Globus pallidus (tissue), 1 donor: ENCODE measurements around the gene CCDC134.
"Not testable (repeated sequence)": the region's sequence is repeated elsewhere in the genome, so short reads cannot be mapped to it uniquely, and the experiment has no call there.

Experiments used
- DNase-seq: peaks from one replicate; pipeline ENCODE4 v3.0.0-alpha.2; 2015; ENCODE audit warnings: low spot score

Gene CCDC134

GRCh38 chr22:41844036-41844435 is 43.6 kb downstream of the CCDC134 start:
- no peak for DNase-seq

GRCh38 chr22:41844513-41844912 is 44.0 kb downstream of the CCDC134 start:
- no peak for DNase-seq

DNA sequence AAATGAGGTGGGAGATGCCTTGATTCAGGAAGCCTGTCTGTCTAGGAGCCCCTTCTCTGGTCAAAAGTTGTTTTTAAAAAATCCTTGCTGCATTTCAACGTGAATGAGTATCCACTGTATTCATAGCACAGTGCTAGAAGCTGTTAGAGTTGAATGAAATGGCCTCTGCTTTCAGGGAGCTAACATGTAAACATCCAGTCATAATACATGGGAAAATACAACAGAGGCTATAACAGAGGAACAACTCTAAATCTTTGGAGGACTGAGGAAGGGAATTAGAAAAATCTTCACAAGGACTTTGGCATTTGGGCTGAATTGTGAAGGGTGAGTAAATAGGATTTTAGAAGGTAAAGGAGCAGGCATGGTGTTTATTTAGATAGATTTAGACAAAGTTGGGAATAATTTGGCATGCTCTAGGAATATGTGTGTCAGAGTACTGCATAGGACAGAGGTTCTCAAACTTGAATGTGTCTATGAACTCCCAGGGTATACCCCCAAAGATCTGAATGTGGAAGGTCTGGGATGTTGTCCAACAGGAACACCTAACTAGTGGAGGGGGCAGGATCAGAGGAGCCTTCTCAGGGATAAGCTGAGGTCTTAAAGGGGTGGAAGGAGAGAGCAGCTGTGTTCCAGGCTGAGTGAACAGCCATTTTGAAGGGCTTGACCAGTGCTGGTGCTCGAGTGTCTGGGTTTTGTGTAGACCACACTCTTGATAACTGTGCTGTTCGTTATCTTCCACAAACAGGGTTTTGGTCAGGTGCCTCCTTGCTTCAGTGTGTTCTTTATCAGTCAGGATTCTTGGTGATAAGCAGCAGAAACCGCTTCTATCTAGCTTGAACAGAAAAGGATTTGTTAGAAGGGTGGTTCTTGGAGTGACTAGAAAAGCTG is 45.1 kb downstream of the CCDC134 start:
- no peak for DNase-seq

DNA sequence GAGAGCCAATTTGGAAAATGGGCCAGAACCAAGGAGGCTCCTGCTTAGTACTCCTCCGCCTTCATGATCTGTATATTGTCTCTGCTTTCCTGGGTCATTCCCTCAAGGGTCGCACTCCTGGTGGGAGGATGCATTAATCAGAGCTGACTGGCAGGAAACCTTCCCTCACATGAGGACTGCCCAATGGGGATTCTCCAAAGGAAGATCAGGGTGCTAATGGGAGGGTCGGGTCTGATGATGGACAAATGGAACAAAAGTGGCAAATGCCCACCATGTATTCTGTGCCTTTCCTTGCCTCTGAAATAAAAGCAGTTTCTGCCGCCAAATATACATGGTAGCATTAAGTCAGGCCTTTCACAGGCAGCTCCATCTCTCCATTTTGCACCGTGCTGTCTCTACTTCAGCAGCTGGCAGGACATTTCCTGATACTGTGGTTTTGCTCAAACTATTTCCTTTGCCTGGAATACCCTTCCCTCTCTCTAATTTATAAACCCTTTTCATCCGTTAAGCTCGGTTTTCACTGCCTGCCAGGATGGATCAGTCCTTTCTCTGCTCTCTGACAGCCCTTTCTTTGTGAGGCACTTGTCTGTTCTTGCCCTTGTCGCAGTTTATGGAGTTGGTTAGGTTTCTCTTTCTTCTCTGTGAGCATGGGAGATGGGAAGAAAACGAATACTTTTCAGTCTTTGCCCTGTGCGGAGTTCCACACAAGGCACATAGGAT is 45.9 kb downstream of the CCDC134 start:
- DNase-seq, result no peak

- no peak for DNase-seq
Observed at GRCh38 chr22:41847300-41847699, 46.8 kb downstream of the CCDC134 start.

- no peak for DNase-seq
Observed at GRCh38 chr22:41848468-41848867, 48.0 kb downstream of the CCDC134 start.

- no peak for DNase-seq
Observed at GRCh38 chr22:41856469-41856868, 56.0 kb downstream of the CCDC134 start.

- no peak for DNase-seq
Observed at GRCh38 chr22:41857155-41857859, 56.8 kb downstream of the CCDC134 start.

GRCh38 chr22:41857860-41858199 is 57.4 kb downstream of the CCDC134 start:
- no peak for DNase-seq

DNA sequence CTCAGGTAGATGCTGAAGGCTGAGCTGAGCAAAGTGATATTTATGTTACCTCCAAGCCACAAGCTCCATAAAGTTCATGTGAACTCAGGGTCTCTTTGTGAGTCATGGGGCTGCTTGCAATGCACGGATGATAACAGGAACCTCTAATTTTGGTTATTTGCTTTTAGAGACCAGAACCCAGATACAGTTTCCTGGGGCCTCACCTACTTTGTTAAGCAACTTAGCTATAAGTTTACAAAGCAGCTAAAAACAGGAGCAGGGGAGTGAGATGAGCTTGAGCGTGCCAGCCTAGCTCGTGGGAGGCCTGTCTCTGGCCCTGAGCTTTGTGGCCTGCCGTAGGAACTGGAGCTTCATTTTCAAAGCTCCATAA is 61.7 kb downstream of the CCDC134 start:
- DNase-seq, result no peak

- DNase-seq, result no peak
Observed at GRCh38 chr22:41862530-41863266, 62.2 kb downstream of the CCDC134 start.

DNA sequence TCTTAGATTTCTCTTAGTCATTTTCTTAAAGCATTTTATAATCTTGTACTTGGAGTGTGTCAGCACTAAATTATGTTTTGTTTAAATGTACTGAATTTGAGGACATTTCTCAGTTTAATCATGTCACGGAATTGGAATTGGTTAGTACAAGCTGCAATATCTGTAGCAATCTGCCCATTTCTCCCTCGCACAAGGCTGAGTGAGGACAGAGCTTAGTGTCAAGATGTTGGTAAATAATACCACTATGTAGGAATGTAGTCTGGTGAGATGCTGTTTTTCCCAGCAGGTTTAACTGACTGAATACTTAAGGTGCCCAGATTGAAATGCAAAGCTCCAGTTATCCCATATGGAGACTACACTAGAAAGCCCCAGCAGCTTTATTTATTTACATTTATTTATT is 63.0 kb downstream of the CCDC134 start:
- DNase-seq, result no peak

GRCh38 chr22:41868556-41868955 is 68.1 kb downstream of the CCDC134 start:
- DNase-seq, result no peak

GRCh38 chr22:41870081-41870480 is 69.6 kb downstream of the CCDC134 start:
- not testable (repeated sequence) for DNase-seq

DNA sequence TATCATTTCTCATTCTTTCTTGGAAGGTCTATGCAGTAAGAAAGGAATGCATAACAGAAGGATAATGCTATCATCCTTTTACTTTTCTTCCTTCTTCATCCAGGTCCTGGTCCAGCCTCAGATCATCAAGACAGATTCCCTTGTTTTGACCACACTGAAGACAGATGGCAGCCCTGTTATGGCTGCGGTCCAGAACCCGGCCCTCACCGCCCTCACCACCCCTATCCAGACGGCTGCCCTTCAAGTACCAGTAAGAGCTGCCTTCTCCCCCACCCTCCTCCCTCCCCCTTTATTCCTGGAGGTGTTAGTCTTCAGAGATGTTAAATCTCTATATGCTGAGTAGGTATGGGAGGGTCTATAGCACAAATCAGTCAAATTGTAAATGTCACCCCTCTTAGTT is 70.3 kb downstream of the CCDC134 start:
- no peak for DNase-seq

GRCh38 chr22:41873391-41873790 is 72.9 kb downstream of the CCDC134 start:
- DNase-seq, result no peak

DNA sequence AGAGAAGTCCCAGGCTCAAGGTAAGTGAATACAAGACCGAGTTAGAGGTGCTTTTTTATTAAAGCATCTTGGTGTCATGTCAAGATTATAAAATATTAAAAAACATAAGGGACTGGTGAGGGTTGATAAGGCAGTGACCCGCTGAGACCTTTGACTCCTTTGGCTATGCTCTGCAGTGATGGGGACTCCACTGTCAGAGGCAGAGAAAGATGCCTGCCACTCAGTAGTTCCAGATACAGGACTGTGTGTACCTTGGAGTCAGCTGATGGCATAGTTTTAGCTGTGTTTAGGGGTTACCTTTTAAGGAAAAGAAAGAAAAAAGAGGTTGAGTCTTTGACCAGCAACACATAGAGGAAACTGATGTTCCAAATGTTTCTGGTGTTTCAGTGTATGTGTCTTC is 73.6 kb downstream of the CCDC134 start:
- DNase-seq, result no peak

DNA sequence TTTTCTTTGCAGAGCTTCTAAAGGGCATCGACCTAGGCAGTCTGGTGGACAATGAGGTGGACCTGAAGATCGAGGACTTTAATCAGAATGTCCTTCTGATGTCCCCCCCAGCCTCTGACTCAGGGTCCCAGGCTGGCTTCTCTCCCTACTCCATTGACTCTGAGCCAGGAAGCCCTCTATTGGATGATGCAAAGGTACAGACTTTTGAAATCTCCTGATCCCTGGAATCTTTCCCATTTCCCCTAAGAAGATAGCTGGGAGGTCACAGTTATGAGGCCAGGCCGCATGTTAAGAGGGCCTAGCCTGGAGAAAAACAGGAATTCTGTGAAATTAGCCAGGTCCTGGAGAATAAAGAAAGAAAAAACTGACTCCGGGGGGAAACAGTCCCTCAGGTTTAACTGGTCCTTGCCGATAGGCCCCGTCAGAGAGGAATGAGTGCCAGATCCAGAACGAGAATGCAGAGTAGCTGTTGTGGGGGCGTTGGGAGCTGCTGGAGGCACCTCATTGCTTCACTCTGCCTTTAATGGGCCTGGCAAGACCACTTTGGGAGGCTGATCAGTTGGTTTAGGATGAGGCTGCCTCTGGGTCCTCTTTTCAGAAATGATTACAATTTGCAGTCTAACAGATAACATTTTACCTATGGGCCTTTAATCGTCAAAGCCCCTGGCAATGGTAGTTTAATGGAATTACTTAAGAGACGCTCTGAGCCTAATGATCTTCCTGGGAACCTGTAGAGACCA is 75.2 kb downstream of the CCDC134 start:
- no peak for DNase-seq
